NCI-H524 (cell line): ENCODE measurements around the gene HCRTR1.
A peak's percentile ranks its signal among the peaks of the same experiment; 100 is the strongest.
"Not testable (repeated sequence)": the region's sequence is repeated elsewhere in the genome, so short reads cannot be mapped to it uniquely, and the experiment has no call there.

ENCODE experiments used
- DNase-seq, 2 experiments: peaks; one replicate each; lab custom pipeline; 2025; lab: John Stamatoyannopoulos, UW

HCRTR1 gene

DNA sequence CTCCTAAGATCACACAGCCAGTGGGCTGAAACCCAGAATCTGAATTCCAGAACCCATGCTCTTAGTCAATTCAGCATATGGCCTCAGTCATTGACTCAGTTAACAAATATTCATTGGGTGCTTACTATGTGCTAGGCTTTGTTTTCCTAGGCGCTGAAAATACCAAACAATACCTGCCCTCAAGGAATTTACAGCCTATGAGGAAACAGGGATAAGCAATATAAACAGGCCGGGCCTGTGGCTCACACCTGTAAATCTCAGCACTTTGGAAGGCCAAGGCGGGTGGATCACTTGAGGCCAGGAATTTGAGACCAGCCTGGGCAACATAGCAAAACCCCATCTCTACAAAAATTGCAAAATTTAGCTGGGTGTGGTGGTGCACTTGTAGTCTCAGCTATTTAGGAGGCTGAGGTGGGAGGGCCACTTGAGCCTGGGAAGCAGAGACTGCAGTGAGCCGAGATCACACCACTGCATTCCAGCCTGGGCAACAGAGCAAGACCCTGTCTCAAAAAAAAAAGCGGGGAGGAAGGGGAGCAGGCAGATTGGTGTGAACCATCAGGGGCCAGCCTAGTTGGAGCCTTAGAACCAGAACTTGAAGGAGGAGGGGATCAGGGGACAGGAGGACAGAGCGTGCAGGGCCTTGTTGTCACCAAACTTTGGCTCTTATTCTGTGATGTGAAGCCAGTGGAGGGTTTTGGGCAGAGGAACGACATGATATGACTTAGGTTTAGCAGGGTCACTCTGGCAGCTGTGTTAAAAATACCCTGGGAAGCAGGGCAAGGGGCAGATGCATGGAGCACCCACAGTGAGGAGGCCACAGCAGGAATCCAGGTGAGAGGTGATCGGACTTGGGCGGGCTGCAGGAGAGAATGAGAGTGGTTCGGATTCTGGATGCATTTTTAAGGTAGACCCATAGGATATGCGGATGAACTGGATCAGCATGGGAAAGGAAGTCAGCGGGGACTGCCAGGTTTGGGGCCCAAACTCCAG lies 35.4 kb upstream of the HCRTR1 start:
- no peak for DNase-seq

DNA sequence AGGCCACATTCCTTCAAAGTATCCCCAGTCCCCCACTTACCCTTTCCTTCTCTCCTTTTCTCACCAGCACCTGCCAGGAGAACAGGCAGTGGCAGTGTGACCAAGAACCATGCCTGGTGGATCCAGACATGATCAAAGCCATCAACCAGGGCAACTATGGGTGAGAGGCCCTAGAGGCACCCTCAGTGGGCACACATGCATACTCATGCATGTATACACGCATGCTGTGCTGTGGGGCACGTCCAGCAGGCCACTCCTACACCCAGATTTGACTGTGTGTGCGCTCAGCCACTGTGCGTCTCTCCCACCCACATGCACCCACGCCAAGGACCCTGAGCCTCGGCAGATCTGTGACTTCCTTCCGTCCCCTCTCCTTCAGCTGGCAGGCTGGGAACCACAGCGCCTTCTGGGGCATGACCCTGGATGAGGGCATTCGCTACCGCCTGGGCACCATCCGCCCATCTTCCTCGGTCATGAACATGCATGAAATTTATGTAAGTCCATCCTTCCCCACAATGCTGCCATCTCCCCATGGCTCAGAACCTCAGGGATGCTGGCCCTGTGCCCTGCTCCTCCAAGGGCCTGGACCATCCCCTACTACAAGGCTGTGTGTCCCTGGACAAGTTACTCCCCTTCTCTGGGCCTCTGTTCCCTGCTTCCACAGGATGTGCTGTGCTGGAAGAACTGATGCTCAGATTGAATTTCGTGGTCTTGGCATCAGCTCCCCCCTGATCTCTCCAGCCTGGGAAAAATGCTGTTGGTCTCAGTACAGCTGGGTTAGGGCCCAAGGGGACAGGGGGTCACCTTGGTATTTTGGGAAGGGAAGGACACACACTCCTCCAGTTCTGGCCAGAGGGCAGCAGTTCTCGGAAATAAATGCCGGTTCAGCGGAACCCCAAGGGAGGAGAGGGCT lies 34.2 kb upstream of the HCRTR1 start:
- no peak for DNase-seq

- no peak for DNase-seq
Measured at GRCh38 chr1:31583995-31584868, 33.3 kb upstream of the HCRTR1 start.

GRCh38 chr1:31584869-31585735 lies 32.4 kb upstream of the HCRTR1 start:
- DNase-seq, result no peak

DNA sequence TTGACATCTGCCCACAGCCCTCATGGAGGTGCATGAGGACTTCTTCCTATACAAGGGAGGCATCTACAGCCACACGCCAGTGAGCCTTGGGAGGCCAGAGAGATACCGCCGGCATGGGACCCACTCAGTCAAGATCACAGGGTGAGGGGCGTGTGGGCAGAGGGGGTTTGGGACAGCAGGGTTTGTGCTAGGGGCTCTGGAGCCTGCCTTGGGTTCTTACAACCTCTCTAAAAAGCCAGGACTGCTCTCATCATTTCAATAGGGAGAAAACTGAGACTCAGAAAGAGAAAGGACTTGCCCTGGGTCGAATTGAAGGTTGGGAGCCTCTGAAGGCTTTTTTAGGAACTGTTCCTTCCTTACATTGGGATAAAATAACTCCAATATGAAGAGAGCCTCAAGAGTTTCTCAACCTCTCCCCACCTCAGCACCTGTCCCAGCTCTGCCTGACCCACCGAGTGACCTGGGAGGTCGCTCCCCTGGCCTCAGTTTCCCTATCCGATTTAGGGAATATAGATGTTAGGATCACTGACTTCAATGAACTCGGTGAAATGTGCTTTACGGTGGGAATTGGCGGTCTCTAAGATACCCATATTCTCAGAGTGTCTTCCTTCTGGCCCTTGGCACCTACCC lies 31.6 kb upstream of the HCRTR1 start:
- no peak for DNase-seq

- DNase-seq, result no peak
Measured at GRCh38 chr1:31586376-31587327, 30.8 kb upstream of the HCRTR1 start.

- not testable (repeated sequence) for DNase-seq
Measured at GRCh38 chr1:31587328-31587699, 30.2 kb upstream of the HCRTR1 start.

- peak in 1 of 2 experiments; percentile 52 for DNase-seq
Measured at GRCh38 chr1:31587720-31588423, 29.6 kb upstream of the HCRTR1 start.

DNA sequence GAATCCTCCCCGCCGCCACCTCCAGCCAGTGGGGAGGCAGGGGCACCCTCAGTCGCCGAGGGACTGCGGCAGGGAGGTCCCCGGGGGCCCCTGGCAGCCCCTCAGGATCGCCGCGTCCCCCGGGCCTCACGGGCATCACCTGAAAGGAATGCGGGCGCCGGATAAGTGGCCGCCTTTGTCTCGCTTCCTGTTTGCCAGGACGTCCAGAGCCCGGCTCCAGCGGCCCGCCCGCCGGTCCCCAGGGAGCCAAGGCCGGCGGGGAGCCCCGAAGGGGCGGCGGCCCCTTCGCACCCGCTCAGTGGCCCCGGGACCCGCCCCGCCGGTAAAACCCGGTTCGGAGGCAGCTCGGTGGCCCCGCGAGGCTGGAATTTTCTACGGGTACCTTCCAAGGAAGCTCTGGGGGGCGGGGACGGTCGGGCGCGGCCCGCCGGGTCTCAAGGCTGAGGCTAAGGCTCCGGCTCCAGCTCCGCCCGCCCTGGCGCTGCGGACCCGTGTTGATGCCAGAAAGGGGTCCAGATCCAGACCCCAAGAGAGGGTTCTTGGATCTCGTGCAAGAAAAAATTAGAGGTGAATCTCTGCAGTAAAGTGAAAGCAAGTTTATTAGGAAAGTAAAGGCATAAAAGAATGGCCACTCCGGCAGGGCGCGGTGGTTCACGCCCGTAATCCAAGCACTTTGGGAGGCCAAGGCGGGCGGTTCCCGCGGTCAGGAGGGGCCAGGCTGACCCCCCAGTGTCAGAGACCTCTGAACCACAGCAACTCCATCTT lies 28.6 kb upstream of the HCRTR1 start:
- DNase-seq, result no peak

DNA sequence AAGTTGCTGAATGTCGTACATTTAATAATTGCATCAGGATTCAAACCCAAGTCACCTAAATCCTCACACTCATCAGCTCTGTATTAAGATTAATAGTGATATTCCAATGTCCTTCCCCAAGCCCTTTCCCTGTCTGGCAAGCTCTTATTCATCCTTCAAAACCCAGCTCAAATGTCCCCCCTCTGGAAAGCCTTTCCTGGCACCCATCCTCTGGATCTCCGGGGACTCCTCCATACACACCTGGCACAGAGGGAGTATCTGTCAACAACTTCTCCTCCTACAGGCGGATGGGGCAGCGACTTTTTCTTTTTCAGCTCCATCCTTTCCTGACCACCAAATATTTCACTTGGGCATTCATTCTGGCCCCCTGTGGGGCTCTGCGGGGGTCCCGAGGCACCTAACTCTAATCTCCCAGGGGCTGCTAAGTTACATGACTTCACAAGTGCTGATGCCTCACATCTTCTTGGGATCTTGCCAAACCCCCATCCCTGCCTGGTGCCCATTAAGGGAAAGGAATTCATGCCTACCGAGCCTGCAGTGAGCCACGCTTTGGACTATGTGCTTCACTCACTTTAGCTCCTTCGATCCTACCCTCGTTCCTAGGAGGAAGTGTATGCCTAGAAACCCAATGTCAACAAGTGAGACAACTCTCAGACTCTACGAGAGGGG lies 25.9 kb upstream of the HCRTR1 start:
- no peak for DNase-seq

DNA sequence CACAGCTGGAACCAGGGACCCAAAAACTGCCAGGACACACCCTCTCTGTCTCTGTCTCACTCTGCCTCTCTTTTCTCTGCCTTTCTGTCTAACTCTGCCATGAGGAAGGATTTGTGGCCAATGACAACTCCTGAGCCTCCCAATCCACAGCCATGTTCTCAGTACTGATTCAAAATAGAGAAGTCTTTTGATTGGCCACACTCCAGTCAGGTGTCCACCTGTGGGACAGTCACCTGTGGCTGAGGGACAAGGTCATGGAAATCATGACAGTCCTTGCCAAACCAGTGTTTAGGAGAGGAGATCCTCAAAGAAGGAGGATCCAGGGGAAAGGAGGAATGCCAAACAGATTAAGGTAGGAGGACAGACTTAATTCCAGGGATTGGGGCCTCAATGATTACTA lies 25.4 kb upstream of the HCRTR1 start:
- no peak for DNase-seq

DNA sequence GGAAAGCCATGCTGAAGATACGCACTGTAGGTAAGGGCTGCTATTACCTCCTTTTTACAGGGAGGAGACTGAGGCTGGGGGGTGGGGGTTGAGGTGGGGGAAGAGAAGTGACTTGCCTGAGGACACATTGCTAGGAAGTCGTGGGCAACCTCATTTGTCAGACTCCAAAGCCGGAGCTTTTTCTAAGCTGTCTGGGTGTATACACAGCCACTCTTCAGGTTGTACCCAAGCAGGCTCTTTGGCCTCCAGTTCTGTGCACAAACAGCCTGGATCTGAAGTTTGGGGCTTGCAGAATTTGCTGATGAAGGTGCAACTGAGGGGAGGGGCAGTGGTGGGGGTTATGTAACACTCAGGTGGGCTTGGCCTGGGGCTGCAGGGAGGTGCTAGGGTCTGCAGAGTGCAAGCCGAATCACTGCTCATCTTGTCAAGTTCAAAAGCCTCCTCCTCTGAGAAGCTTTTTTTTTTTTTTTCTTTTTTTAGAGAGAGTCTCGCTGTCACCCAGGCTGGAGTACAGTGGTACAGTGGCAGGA lies 24.3 kb upstream of the HCRTR1 start:
- DNase-seq, result no peak

- peak; percentile 19 to 51 for DNase-seq
Measured at GRCh38 chr1:31593770-31594632, 23.5 kb upstream of the HCRTR1 start.

DNA sequence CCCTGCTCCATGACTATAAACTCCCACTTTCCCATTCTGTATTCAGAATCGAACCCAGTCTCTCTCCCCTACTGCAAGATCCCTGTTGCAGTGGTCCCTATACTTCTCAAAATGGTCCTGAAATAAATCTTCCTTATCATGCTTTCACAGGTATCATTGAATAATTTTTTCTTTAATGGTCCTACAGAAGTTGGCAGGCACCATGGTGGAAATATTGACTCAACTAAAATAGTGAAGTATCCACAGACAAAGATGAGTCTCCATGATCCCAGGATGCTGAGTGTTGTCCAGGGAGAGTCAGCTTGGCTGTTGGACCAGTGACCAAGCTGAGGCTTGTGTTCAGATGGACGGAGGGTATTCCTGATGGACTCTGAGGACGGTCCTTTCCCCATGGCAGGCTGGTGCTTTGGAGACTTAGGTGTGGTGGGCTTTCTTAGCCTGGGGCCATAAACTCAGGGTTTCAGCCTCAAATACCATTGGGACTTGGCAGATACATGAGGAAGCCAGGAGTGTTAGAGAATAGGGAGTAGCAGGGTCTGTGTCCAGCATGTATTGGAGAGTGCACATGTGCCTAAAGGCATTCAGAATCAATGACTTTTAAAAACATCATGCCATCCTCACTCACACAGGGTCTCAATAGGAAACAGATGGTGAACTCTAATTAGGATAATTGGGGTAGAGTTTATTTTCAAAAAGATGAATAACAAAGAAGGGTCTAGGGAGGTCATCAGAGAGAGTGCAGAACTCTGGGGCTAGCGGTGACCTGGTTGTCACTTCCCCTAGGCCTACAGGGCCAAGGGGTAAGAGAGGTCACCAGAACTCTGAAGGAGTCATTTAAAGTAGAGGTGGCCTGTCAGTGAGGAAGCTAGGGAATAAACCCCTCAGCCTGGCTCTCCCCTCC lies 21.4 kb upstream of the HCRTR1 start:
- DNase-seq, result peak; percentile 16 to 49

DNA sequence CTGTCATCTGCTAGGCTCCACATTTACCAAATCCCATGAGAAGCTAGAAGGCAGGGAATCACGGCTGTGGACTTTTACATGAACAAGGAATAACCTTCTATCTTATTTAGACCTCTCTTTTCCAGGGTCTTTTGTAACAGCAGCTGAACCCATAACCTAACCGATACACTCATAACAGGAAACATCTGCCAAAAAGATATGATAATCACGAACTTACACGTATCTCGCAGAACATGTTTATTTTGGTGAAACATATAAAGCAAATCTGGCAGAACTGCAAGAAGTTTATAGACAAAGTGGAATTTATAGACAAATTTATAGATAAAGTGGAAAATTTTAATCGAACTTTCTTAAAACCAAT lies 20.8 kb upstream of the HCRTR1 start:
- DNase-seq, result no peak
